WTC11 (cell line): Measurements from ENCODE around the gene KAZN. TPM values are rescaled to one million over a fixed set of nuclear protein-coding genes. Genes with fewer than 3 reads are reported as not detected.

Experiments used
- ATAC-seq: fragments of 200-7000 bp; cut with Tn5 transposase; 2 replicates; pipeline ENCODE4 v1.10.0; 2021; ENCODE audit warnings: mild to moderate bottlenecking, moderate library complexity
- CTCF ChIA-PET: fragments of 300-600 bp; sonication (Branson Sonifier 250); formaldehyde crosslinking; loops from one replicate; lab custom pipeline; 2021; ENCODE audit warnings: antibody characterized with exemption; lab: Charles Lee
- POLR2A ChIA-PET: fragments of 350-600 bp; sonication (Branson Sonifier 250); formaldehyde crosslinking; loops from one replicate; lab custom pipeline; 2021; ENCODE audit warnings: antibody characterized with exemption; lab: Charles Lee
- DNase-seq: peaks from one replicate; pipeline ENCODE4 v3.0.0; 2021; ENCODE audit warnings: low spot score
- H3K27ac Mint-ChIP-seq: 2 replicates; pipeline ENCODE4 v1.8.0; 2021; ENCODE audit warnings: mixed read lengths
- H3K27me3 Mint-ChIP-seq: 2 replicates; pipeline ENCODE4 v1.8.0; 2021; ENCODE audit warnings: low read depth, mild to moderate bottlenecking, moderate library complexity, mixed read lengths
- H3K36me3 Mint-ChIP-seq: 2 replicates; pipeline ENCODE4 v1.8.0; 2021; ENCODE audit warnings: mixed read lengths
- H3K4me1 Mint-ChIP-seq: 2 replicates; pipeline ENCODE4 v1.8.0; 2022; ENCODE audit warnings: mixed read lengths
- H3K4me3 Mint-ChIP-seq: 2 replicates; pipeline ENCODE4 v1.8.0; 2021; ENCODE audit warnings: mild to moderate bottlenecking, moderate library complexity, mixed read lengths
- H3K9me3 Mint-ChIP-seq: 2 replicates; pipeline ENCODE4 v1.8.0; 2021; ENCODE audit warnings: mixed read lengths
- ATF1 ChIP-seq: sonication (generic); formaldehyde crosslinking; IDR thresholded peaks from 2 replicates; pipeline ENCODE4 v1.8.1; 2023; ENCODE audit warnings: mild to moderate bottlenecking, moderate library complexity, missing genetic modification reagents
- EMX1 ChIP-seq: fragments of 250-450 bp; sonication (Bioruptor Pico); IDR thresholded peaks from 2 replicates; pipeline ENCODE4 v1.8.0; 2021; ENCODE audit warnings: mild to moderate bottlenecking
- ESRRA ChIP-seq: sonication (generic); formaldehyde crosslinking; IDR thresholded peaks from 2 replicates; pipeline ENCODE4 v1.8.1; 2022; ENCODE audit warnings: mild to moderate bottlenecking, missing genetic modification reagents, borderline replicate concordance
- FOXJ3 ChIP-seq: sonication (generic); formaldehyde crosslinking; IDR thresholded peaks from 2 replicates; pipeline ENCODE4 v1.9.0; 2021; ENCODE audit warnings: missing genetic modification reagents, mild to moderate bottlenecking, borderline replicate concordance
- FOXK1 ChIP-seq: sonication (generic); formaldehyde crosslinking; IDR thresholded peaks from 2 replicates; pipeline ENCODE4 v1.8.0; 2022; ENCODE audit warnings: mild to moderate bottlenecking, moderate library complexity, missing genetic modification reagents
- JAZF1 ChIP-seq: fragments of 250-450 bp; sonication (Bioruptor Pico); IDR thresholded peaks from 2 replicates; pipeline ENCODE4 v1.9.0; 2021; ENCODE audit warnings: moderate library complexity, mild to moderate bottlenecking, inconsistent platforms
- KAT7 ChIP-seq: sonication (generic); formaldehyde crosslinking; IDR thresholded peaks from 2 replicates; pipeline ENCODE4 v1.8.1; 2023; ENCODE audit warnings: missing genetic modification reagents, mild to moderate bottlenecking, borderline replicate concordance
- MYBL2 ChIP-seq: sonication (generic); formaldehyde crosslinking; IDR thresholded peaks from 2 replicates; pipeline ENCODE4 v1.8.1; 2023; ENCODE audit warnings: mild to moderate bottlenecking, moderate library complexity, missing genetic modification reagents
- PRRX2 ChIP-seq: fragments of 250-450 bp; sonication (Bioruptor Pico); IDR thresholded peaks from 2 replicates; pipeline ENCODE4 v1.8.0; 2021; ENCODE audit warnings: mild to moderate bottlenecking
- RELA ChIP-seq: sonication (generic); formaldehyde crosslinking; IDR thresholded peaks from 2 replicates; pipeline ENCODE4 v1.8.1; 2022; ENCODE audit warnings: missing genetic modification reagents, mild to moderate bottlenecking, borderline replicate concordance
- SMAD4 ChIP-seq: sonication (generic); formaldehyde crosslinking; IDR thresholded peaks from 2 replicates; pipeline ENCODE4 v1.8.0; 2022; ENCODE audit warnings: mild to moderate bottlenecking, missing genetic modification reagents
- TCF7 ChIP-seq: sonication (generic); formaldehyde crosslinking; IDR thresholded peaks from 2 replicates; pipeline ENCODE4 v1.8.0; 2022; ENCODE audit warnings: mild to moderate bottlenecking, low read depth, missing genetic modification reagents, moderate library complexity
- ZBTB21 ChIP-seq: sonication (generic); formaldehyde crosslinking; IDR thresholded peaks from 2 replicates; pipeline ENCODE4 v1.8.1; 2023; ENCODE audit warnings: mild to moderate bottlenecking, missing genetic modification reagents, borderline replicate concordance
- ZNF121 ChIP-seq: sonication (generic); formaldehyde crosslinking; IDR thresholded peaks from 2 replicates; pipeline ENCODE4 v1.8.0; 2023; ENCODE audit warnings: missing genetic modification reagents
- ZNF219 ChIP-seq: sonication (generic); formaldehyde crosslinking; IDR thresholded peaks from 2 replicates; pipeline ENCODE4 v1.8.0; 2023; ENCODE audit warnings: missing genetic modification reagents, mild to moderate bottlenecking, borderline replicate concordance
- ZNF317 ChIP-seq: sonication (generic); formaldehyde crosslinking; IDR thresholded peaks from 2 replicates; pipeline ENCODE4 v1.8.1; 2023; ENCODE audit warnings: low read depth, mild to moderate bottlenecking, moderate library complexity, missing genetic modification reagents, borderline replicate concordance
- total RNA-seq: library from RNA; stranded (reverse); gene quantifications from 3 replicates; pipeline ENCODE4 v1.2.3, GENCODE V29; 2021
- TF ChIP-seq, protein P1 (sequence below): fragments of 250-450 bp; sonication (Bioruptor Pico); IDR thresholded peaks from 2 replicates; pipeline ENCODE4 v1.8.0; 2021; ENCODE audit warnings: mild to moderate bottlenecking
- TF ChIP-seq, protein P2 (sequence below): sonication (generic); formaldehyde crosslinking; IDR thresholded peaks from 2 replicates; pipeline ENCODE4 v1.8.0; 2023; ENCODE audit warnings: mild to moderate bottlenecking, missing genetic modification reagents
- TF ChIP-seq, protein P3 (sequence below): sonication (generic); formaldehyde crosslinking; IDR thresholded peaks from 2 replicates; pipeline ENCODE4 v1.8.0; 2022; ENCODE audit warnings: mild to moderate bottlenecking, missing genetic modification reagents
- TF ChIP-seq, protein P4 (sequence below): sonication (generic); formaldehyde crosslinking; IDR thresholded peaks from 2 replicates; pipeline ENCODE4 v1.8.0; 2022; ENCODE audit warnings: missing genetic modification reagents

Gene KAZN
- total RNA-seq, 1 experiment from 2014 or later = 19.9 TPM

DNA sequence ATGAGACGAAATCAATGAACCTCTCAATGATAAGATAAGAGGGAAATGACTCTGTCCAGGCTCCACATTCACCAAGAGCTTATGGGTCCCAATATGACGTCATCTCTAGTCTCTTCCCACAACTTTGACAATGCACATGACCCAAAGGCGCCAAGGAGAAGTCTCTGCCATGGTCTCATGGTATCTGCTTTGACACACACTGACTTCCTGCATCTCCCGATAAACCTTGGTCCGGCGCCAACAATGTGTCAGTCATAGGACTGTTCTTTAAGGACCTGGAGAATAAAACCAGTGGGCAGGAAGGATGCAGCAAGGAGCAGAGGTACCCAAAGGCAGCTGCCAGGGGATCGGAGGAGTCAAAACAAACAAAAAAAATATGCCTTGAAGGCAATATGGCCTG lies 508.1 kb downstream of the KAZN start:
- Mint-ChIP-seq H3K36me3 (no peaks in the 10 kb centered on the region), H3K4me1 (peaks cover 26% of the 10 kb centered on the region), H3K9me3 (no peaks in the 10 kb centered on the region), H3K27me3 (peaks cover 8% of the 10 kb centered on the region), H3K4me3 (no peak overlapping the region), H3K27ac (no peak overlapping the region)
- POLR2A ChIA-PET = no interaction called here
- TF ChIP-seq, protein P1, sequence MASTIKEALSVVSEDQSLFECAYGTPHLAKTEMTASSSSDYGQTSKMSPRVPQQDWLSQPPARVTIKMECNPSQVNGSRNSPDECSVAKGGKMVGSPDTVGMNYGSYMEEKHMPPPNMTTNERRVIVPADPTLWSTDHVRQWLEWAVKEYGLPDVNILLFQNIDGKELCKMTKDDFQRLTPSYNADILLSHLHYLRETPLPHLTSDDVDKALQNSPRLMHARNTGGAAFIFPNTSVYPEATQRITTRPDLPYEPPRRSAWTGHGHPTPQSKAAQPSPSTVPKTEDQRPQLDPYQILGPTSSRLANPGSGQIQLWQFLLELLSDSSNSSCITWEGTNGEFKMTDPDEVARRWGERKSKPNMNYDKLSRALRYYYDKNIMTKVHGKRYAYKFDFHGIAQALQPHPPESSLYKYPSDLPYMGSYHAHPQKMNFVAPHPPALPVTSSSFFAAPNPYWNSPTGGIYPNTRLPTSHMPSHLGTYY (CRISPR knock-in tag) = no peak
- TF ChIP-seq, protein P2, sequence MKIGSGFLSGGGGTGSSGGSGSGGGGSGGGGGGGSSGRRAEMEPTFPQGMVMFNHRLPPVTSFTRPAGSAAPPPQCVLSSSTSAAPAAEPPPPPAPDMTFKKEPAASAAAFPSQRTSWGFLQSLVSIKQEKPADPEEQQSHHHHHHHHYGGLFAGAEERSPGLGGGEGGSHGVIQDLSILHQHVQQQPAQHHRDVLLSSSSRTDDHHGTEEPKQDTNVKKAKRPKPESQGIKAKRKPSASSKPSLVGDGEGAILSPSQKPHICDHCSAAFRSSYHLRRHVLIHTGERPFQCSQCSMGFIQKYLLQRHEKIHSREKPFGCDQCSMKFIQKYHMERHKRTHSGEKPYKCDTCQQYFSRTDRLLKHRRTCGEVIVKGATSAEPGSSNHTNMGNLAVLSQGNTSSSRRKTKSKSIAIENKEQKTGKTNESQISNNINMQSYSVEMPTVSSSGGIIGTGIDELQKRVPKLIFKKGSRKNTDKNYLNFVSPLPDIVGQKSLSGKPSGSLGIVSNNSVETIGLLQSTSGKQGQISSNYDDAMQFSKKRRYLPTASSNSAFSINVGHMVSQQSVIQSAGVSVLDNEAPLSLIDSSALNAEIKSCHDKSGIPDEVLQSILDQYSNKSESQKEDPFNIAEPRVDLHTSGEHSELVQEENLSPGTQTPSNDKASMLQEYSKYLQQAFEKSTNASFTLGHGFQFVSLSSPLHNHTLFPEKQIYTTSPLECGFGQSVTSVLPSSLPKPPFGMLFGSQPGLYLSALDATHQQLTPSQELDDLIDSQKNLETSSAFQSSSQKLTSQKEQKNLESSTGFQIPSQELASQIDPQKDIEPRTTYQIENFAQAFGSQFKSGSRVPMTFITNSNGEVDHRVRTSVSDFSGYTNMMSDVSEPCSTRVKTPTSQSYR = no peak
- no peak for TF ChIP-seq KAT7 (CRISPR knock-in tag)
- no peak for TF ChIP-seq FOXJ3 (CRISPR knock-in tag)
- TF ChIP-seq EMX1 (CRISPR knock-in tag) = no peak
- no peak for TF ChIP-seq PRRX2 (CRISPR knock-in tag)
- TF ChIP-seq TCF7 (CRISPR knock-in tag) = no peak
- no peak for TF ChIP-seq ZBTB21 (CRISPR knock-in tag)
- no peak for TF ChIP-seq RELA (CRISPR knock-in tag)
- no peak for TF ChIP-seq ZNF219 (CRISPR knock-in tag)
- no peak for TF ChIP-seq FOXK1 (CRISPR knock-in tag)
- no peak for TF ChIP-seq ATF1 (CRISPR knock-in tag)
- TF ChIP-seq SMAD4 (CRISPR knock-in tag) = no peak
- TF ChIP-seq ESRRA (CRISPR knock-in tag) = no peak
- TF ChIP-seq JAZF1 = no peak
- no peak for TF ChIP-seq ZNF317 (CRISPR knock-in tag)
- TF ChIP-seq MYBL2 (CRISPR knock-in tag) = no peak
- DNase-seq = no peak
- no peak for ATAC-seq
- CTCF ChIA-PET = interaction anchor here (2.7 kb wide), 1 partner anchor 21 kb away, joined by 15 read pairs; no protein-coding TSS in a partner anchor

DNA sequence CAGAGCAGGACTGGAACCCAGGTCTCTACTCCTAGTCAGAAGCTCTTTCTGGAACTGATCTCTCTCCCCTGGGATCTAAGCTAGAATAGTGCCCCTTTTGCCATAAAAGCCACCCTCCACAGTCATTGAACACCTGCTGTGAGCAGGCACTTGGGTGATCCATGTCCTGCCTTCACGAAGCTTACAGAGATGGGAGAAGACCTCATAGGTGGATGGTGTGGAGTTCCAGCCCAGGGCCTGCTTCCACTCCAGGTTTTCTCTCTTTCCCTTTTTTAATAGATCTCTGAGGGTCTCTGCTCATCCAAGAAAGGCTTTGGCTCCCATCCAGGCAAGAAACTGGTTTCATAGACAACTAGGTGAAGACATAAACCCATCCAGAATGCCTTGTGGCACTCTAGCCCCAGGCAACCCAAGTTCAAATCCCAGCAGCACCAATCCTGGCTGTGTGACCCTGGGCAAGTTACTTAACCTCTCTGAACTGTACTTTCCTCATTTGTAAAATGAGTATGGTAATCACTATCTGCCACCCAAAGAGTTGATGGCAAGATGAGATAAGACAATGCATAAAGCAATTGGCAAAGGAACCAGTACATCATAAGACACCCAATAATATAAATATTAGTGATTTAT lies 508.7 kb downstream of the KAZN start:
- H3K9me3 Mint-ChIP-seq = no peaks in the 10 kb centered on the region
- H3K4me1 Mint-ChIP-seq = peaks cover 26% of the 10 kb centered on the region
- H3K27ac Mint-ChIP-seq = no peak overlapping the region
- H3K27me3 Mint-ChIP-seq = peaks cover 4% of the 10 kb centered on the region; the same call in 1 of the 2 replicates
- ChIA-PET CTCF (interaction anchor here (0.9 to 2.7 kb wide), 6 partner anchors 21 to 328 kb away, joined by 3 to 15 read pairs (median 6); no protein-coding TSS in a partner anchor), POLR2A (no interaction called here)
- no peak overlapping the region for H3K4me3 Mint-ChIP-seq
- ATAC-seq (no peak), DNase-seq (no peak)
- TF ChIP-seq, protein P3, sequence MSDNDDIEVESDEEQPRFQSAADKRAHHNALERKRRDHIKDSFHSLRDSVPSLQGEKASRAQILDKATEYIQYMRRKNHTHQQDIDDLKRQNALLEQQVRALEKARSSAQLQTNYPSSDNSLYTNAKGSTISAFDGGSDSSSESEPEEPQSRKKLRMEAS (CRISPR knock-in tag) = 0 out of 2 replicates have a peak, but pooled peaks have one; percentile 1
- no peak for TF ChIP-seq ZNF121 (CRISPR knock-in tag)
- TF ChIP-seq, protein P4, sequence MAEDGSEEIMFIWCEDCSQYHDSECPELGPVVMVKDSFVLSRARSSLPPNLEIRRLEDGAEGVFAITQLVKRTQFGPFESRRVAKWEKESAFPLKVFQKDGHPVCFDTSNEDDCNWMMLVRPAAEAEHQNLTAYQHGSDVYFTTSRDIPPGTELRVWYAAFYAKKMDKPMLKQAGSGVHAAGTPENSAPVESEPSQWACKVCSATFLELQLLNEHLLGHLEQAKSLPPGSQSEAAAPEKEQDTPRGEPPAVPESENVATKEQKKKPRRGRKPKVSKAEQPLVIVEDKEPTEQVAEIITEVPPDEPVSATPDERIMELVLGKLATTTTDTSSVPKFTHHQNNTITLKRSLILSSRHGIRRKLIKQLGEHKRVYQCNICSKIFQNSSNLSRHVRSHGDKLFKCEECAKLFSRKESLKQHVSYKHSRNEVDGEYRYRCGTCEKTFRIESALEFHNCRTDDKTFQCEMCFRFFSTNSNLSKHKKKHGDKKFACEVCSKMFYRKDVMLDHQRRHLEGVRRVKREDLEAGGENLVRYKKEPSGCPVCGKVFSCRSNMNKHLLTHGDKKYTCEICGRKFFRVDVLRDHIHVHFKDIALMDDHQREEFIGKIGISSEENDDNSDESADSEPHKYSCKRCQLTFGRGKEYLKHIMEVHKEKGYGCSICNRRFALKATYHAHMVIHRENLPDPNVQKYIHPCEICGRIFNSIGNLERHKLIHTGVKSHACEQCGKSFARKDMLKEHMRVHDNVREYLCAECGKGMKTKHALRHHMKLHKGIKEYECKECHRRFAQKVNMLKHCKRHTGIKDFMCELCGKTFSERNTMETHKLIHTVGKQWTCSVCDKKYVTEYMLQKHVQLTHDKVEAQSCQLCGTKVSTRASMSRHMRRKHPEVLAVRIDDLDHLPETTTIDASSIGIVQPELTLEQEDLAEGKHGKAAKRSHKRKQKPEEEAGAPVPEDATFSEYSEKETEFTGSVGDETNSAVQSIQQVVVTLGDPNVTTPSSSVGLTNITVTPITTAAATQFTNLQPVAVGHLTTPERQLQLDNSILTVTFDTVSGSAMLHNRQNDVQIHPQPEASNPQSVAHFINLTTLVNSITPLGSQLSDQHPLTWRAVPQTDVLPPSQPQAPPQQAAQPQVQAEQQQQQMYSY (CRISPR knock-in tag) = peak; percentile 97
- no peaks in the 10 kb centered on the region for H3K36me3 Mint-ChIP-seq
